A549 (cell line): Measurements from ENCODE around the gene SOX6. TPM values are rescaled to one million over a fixed set of nuclear protein-coding genes. Genes with fewer than 3 reads are reported as not detected.

Experiments
- ATAC-seq, 2 experiments: fragments of 200-7000 bp in 1 of 2; fragments of >200 bp in 1 of 2; cut with Nextera tagmentation in 1 of 2; cut with Tn5 transposase in 1 of 2; 3 replicates each; pipeline versions ENCODE4 v1.8.0 to v1.9.1; 2018 to 2020; ENCODE audit warnings: mild to moderate bottlenecking in 1 of 2, moderate library complexity in 1 of 2
- CTCF ChIA-PET: fragments of 300-600 bp; sonication (Branson Sonifier 250); formaldehyde crosslinking; extraction: SDS; loops from one replicate; lab custom pipeline; 2021; ENCODE audit warnings: antibody characterized with exemption, inconsistent platforms; lab: Yijun Ruan, JAX
- POLR2A ChIA-PET: fragments of 350-600 bp; formaldehyde crosslinking; extraction: SDS; loops from one replicate; lab custom pipeline; 2021; ENCODE audit warnings: antibody characterized with exemption, inconsistent platforms; lab: Yijun Ruan, JAX
- DNase-seq, 2 experiments: peaks; one replicate each; pipeline versions ENCODE4 v3.0.0 to v3.0.0-alpha.2; 2011 to 2016; ENCODE audit warnings: low read depth in 1 of 2, low spot score in 1 of 2
- FAIRE-seq: peaks from 2 replicates; lab custom pipeline; 2011; peaks lifted over from hg19 to GRCh38; lab: Jason Lieb, UNC
- H3K27ac ChIP-seq, 2 experiments: fragments of >200 bp; sonication (Bioruptor Twin); formaldehyde crosslinking; 3 replicates each; pipeline ENCODE4 v1.5.1; 2016 to 2017
- H3K4me1 ChIP-seq: fragments of >200 bp; sonication (Bioruptor Twin); formaldehyde crosslinking; 3 replicates; pipeline ENCODE4 v1.6.1; 2016
- H3K4me2 ChIP-seq: fragments of >200 bp; sonication (Bioruptor Twin); formaldehyde crosslinking; 3 replicates; pipeline ENCODE4 v1.6.1; 2016
- H3K4me3 ChIP-seq: fragments of >200 bp; sonication (Bioruptor Twin); formaldehyde crosslinking; 3 replicates; pipeline ENCODE4 v1.5.1; 2016
- H3K9me3 ChIP-seq: fragments of >200 bp; sonication (Bioruptor Twin); formaldehyde crosslinking; 3 replicates; pipeline ENCODE4 v1.6.1; 2016
- CBX2 ChIP-seq: fragments of 200-600 bp; sonication (generic); IDR thresholded peaks from 2 replicates; pipeline ENCODE4 v1.6.1; 2016; ENCODE audit warnings: low read depth, mild to moderate bottlenecking, borderline replicate concordance
- CHD2 ChIP-seq: fragments of 150-350 bp; IDR thresholded peaks from 2 replicates; pipeline ENCODE4 v1.6.1; 2014; ENCODE audit warnings: low read length; ENCODE audit not compliant: partially characterized antibody
- CHD4 ChIP-seq: fragments of 200-600 bp; sonication (generic); IDR thresholded peaks from 2 replicates; pipeline ENCODE4 v1.6.1; 2016; ENCODE audit warnings: antibody characterized with exemption, mild to moderate bottlenecking, borderline replicate concordance
- CTCF ChIP-seq: fragments of >200 bp; sonication (Bioruptor Twin); formaldehyde crosslinking; IDR thresholded peaks from 3 replicates; pipeline ENCODE4 v1.5.1; 2016
- EHF ChIP-seq: fragments of 250-450 bp; sonication (Bioruptor Pico); IDR thresholded peaks from 2 replicates; pipeline ENCODE4 v1.5.0; 2020; ENCODE audit warnings: mild to moderate bottlenecking
- EHMT2 ChIP-seq: fragments of 200-600 bp; sonication (generic); IDR thresholded peaks from 2 replicates; pipeline ENCODE4 v1.6.1; 2016; ENCODE audit warnings: antibody characterized with exemption, low read depth, mild to moderate bottlenecking, moderate library complexity
- ELK1 ChIP-seq: fragments of 150-350 bp; IDR thresholded peaks from 2 replicates; pipeline ENCODE4 v1.6.1; 2014; ENCODE audit warnings: low read depth, mild to moderate bottlenecking, low read length
- EP300 ChIP-seq, 2 experiments: fragments of >200 bp; sonication (Bioruptor Twin); formaldehyde crosslinking; IDR thresholded peaks; 2 replicates in 1 of 2; 3 replicates in 1 of 2; pipeline ENCODE4 v1.6.1; 2016 to 2017
- ESRRA ChIP-seq: fragments of 150-350 bp; IDR thresholded peaks from 2 replicates; pipeline ENCODE4 v1.6.1; 2014; ENCODE audit warnings: mild to moderate bottlenecking, low read length, borderline replicate concordance
- FOSL2 ChIP-seq, 2 experiments: fragments of 450-650 bp in 1 of 2; fragments of >200 bp in 1 of 2; sonication (Bioruptor Twin) in 1 of 2; formaldehyde crosslinking; IDR thresholded peaks; 2 replicates each; pipeline versions ENCODE4 v1.5.0 to v1.6.1; 2016 to 2020; ENCODE audit warnings: mild to moderate bottlenecking in 1 of 2, moderate library complexity in 1 of 2
- GATA3 ChIP-seq: IDR thresholded peaks from 2 replicates; pipeline ENCODE4 v1.6.1; 2012; ENCODE audit warnings: borderline replicate concordance
- HEYL ChIP-seq: fragments of 250-450 bp; sonication (Bioruptor Pico); IDR thresholded peaks from 2 replicates; pipeline ENCODE4 v1.8.0; 2021; ENCODE audit warnings: mild to moderate bottlenecking, moderate library complexity
- HMGXB4 ChIP-seq: fragments of 250-450 bp; sonication (Bioruptor Pico); IDR thresholded peaks from 2 replicates; pipeline ENCODE4 v1.5.0; 2021; ENCODE audit warnings: mild to moderate bottlenecking, moderate library complexity, borderline replicate concordance
- HOXA7 ChIP-seq: fragments of 250-450 bp; sonication (Bioruptor Pico); IDR thresholded peaks from 2 replicates; pipeline ENCODE4 v1.5.0; 2020; ENCODE audit warnings: mild to moderate bottlenecking, moderate library complexity
- JUN ChIP-seq, 2 experiments: fragments of >200 bp; sonication (Bioruptor Twin); formaldehyde crosslinking; IDR thresholded peaks; 2 replicates in 1 of 2; 3 replicates in 1 of 2; pipeline ENCODE4 v1.6.1; 2016 to 2017
- KDM1A ChIP-seq: fragments of 200-600 bp; sonication (generic); IDR thresholded peaks from 2 replicates; pipeline ENCODE4 v1.6.1; 2016; ENCODE audit warnings: low read depth, mild to moderate bottlenecking
- KDM5A ChIP-seq: fragments of 200-600 bp; sonication (generic); IDR thresholded peaks from 2 replicates; pipeline ENCODE4 v1.6.1; 2016; ENCODE audit warnings: antibody characterized with exemption, mild to moderate bottlenecking
- MAX ChIP-seq: IDR thresholded peaks from 2 replicates; pipeline ENCODE4 v1.6.1; 2012
- NFE2L2 ChIP-seq: fragments of 150-350 bp; conservative IDR thresholded peaks from 2 replicates; pipeline ENCODE4 v1.6.1; 2014; ENCODE audit warnings: low read length
- RAD21 ChIP-seq, 2 experiments: fragments of >200 bp in 1 of 2; sonication (Bioruptor Twin) in 1 of 2; formaldehyde crosslinking in 1 of 2; IDR thresholded peaks in 1 of 2; conservative IDR thresholded peaks in 1 of 2; 2 replicates in 1 of 2; 3 replicates in 1 of 2; pipeline ENCODE4 v1.6.1; 2012 to 2018; ENCODE audit warnings: inconsistent platforms in 1 of 2
- RARB ChIP-seq: fragments of 250-450 bp; sonication (Bioruptor Pico); IDR thresholded peaks from 2 replicates; pipeline ENCODE4 v1.8.0; 2021; ENCODE audit warnings: mild to moderate bottlenecking, moderate library complexity
- REST ChIP-seq: fragments of 200-600 bp; sonication (generic); IDR thresholded peaks from 2 replicates; pipeline ENCODE4 v1.6.1; 2016; ENCODE audit warnings: antibody characterized with exemption, mild to moderate bottlenecking, moderate library complexity
- SREBF2 ChIP-seq: fragments of 450-650 bp; IDR thresholded peaks from 2 replicates; pipeline ENCODE4 v1.6.1; 2014; ENCODE audit warnings: mild to moderate bottlenecking, moderate library complexity
- ZC3H11A ChIP-seq: fragments of 450-650 bp; IDR thresholded peaks from 2 replicates; pipeline ENCODE4 v1.6.1; 2014; ENCODE audit warnings: antibody characterized with exemption, mild to moderate bottlenecking
- ZNF302 ChIP-seq: fragments of 250-450 bp; sonication (Bioruptor Pico); IDR thresholded peaks from 2 replicates; pipeline ENCODE4 v1.9.0; 2021; ENCODE audit warnings: inconsistent platforms, mild to moderate bottlenecking, moderate library complexity
- WGBS: methylation state at CpG from one replicate; pipeline ENCODE4 v1.1.6; 2017; ENCODE audit errors: missing lambda C conversion rate; 5-methylcytosine and 5-hydroxymethylcytosine counted together
- polyA plus RNA-seq, 4 experiments: library from polyadenylated mRNA; depleted of rRNA in 3 of 4; stranded (reverse); fragments of >200 nt; fragmentation: RNase III in 1 of 4; extraction: RNeasy Plus Mini Kit Qiagen cat#74134 plus additional on column Dnase treatment in 1 of 4; gene quantifications; 2 replicates in 3 of 4; 3 replicates in 1 of 4; pipeline ENCODE4 v1.2.3, GENCODE V29; 2011 to 2017

The SOX6 gene
- polyA plus RNA-seq, 2 of the 4 experiments (the other 2 are of a cell fraction), result 0.18 TPM; not detected in 1

- TF ChIP-seq EHF (no peak), NFE2L2 (no peak)
These were observed 173.8 kb downstream of the SOX6 start (continued) for GRCh38 chr11:16182553-16182952.

GRCh38 chr11:16180868-16181267 lies 175.5 kb downstream of the SOX6 start:
- WGBS, result 61% methylated on average over 1 of the region's 1 CpG
- FAIRE-seq (no peak), ATAC-seq (no peak)

GRCh38 chr11:16179676-16180075 lies 176.7 kb downstream of the SOX6 start:
- CTCF ChIA-PET, result no interaction called here
- no peak for TF ChIP-seq CBX2
- Histone ChIP-seq H3K4me2 (no peak overlapping the region), H3K4me1 (peaks cover 18% of the 10 kb centered on the region), H3K27ac (no peak overlapping the region), H3K4me3 (no peak overlapping the region), H3K9me3 (no peaks in the 10 kb centered on the region)
- POLR2A ChIA-PET, result no interaction called here
- DNase-seq (no peak), FAIRE-seq (no peak), ATAC-seq (no peak)
- WGBS, result 74% methylated on average over 3 of the region's 3 CpGs

More at GRCh38 chr11:16180868-16181267, 175.5 kb downstream of the SOX6 start:
- TF ChIP-seq CTCF, result no peak
- TF ChIP-seq RARB (CRISPR knock-in tag), result no peak
- no peak for TF ChIP-seq KDM5A
- no peak for TF ChIP-seq ESRRA
- TF ChIP-seq SREBF2, result no peak
- TF ChIP-seq EHMT2, result no peak
- no peak for TF ChIP-seq KDM1A
- no peak for TF ChIP-seq HOXA7
- TF ChIP-seq CHD4, result no peak
- no peak for TF ChIP-seq HEYL (CRISPR knock-in tag)
- no peak for TF ChIP-seq GATA3
- no peak for TF ChIP-seq ZC3H11A
- no peak for TF ChIP-seq FOSL2 (IDR thresholded peaks at IDR 0.05)
- no peak for TF ChIP-seq FOSL2 (CRISPR knock-in tag; IDR thresholded peaks at IDR 0.05)
- no peak for TF ChIP-seq REST
- peaks cover 29% of the 10 kb centered on the region for H3K4me1 ChIP-seq
- H3K4me3 ChIP-seq, result no peak overlapping the region
- ChIA-PET CTCF (no interaction called here), POLR2A (no interaction called here)
- no peak overlapping the region for H3K27ac ChIP-seq
- H3K4me2 ChIP-seq, result no peak overlapping the region
- no peak for DNase-seq
- H3K9me3 ChIP-seq, result no peaks in the 10 kb centered on the region

- ChIA-PET CTCF (interaction anchor here (0.8 kb wide), 1 partner anchor 10 kb away, joined by 3 read pairs; no protein-coding TSS in a partner anchor), POLR2A (no interaction called here)
- no peak for TF ChIP-seq EP300 (IDR thresholded peaks at IDR 0.05)
- no peak for TF ChIP-seq MAX
- TF ChIP-seq HEYL (CRISPR knock-in tag), result no peak
- no peak for TF ChIP-seq HMGXB4 (CRISPR knock-in tag)
- no peak for TF ChIP-seq ZNF302
- no peak for TF ChIP-seq CHD2
- no peak for TF ChIP-seq CHD4
- no peak for TF ChIP-seq RAD21 (conservative IDR thresholded peaks at IDR 0.05 in 1 of 2, IDR thresholded peaks at IDR 0.05 in 1 of 2)
- TF ChIP-seq JUN (IDR thresholded peaks at IDR 0.05), result no peak
- TF ChIP-seq ELK1, result no peak
- no peak for TF ChIP-seq EHF
- H3K9me3 ChIP-seq, result no peaks in the 10 kb centered on the region
- FAIRE-seq (no peak), ATAC-seq (no peak), DNase-seq (no peak)
- no peak overlapping the region for H3K4me3 ChIP-seq
- H3K4me2 ChIP-seq, result no peak overlapping the region
- 97% methylated on average over 1 of the region's 1 CpG for WGBS
- H3K4me1 ChIP-seq, result peaks cover 15% of the 10 kb centered on the region; the same call in 2 of the 3 replicates
- H3K27ac ChIP-seq, result no peak overlapping the region
These were observed 178.1 kb downstream of the SOX6 start for GRCh38 chr11:16178273-16178672.
